Gastroesophageal sphincter (tissue), 3 donors: Measurements from ENCODE around the gene RSPH10B.
"Not testable (repeated sequence)": the region's sequence is repeated elsewhere in the genome, so short reads cannot be mapped to it uniquely, and the experiment has no call there.

ENCODE experiments used
- CTCF ChIP-seq, 4 experiments: fragments of 200-600 bp in 2 of 4; fragments of 450-650 bp in 2 of 4; sonication (generic) in 1 of 4; IDR thresholded peaks; one replicate each; pipeline ENCODE4 v1.5.1; 2017 to 2019; ENCODE audit warnings: antibody characterized with exemption in 4 of 4, mild to moderate bottlenecking in 2 of 4, moderate library complexity in 2 of 4
- POLR2A ChIP-seq, 2 donors: fragments of 450-650 bp; IDR thresholded peaks; one replicate each; pipeline ENCODE4 v1.6.1; 2017; ENCODE audit warnings: antibody characterized with exemption in 2 of 2, mild to moderate bottlenecking in 2 of 2, moderate library complexity in 1 of 2

GRCh38 chr7:5888021-5888420 is 82.5 kb downstream of the RSPH10B start:
- TF ChIP-seq CTCF, POLR2A (IDR thresholded peaks at IDR 0.05): not testable (repeated sequence)
